NCI-H82 treated with DMSO at 0.1 percent for 48 hours (cell line): ENCODE results near the gene SLC34A2.

Experiments used
- DNase-seq: peaks from one replicate; lab custom pipeline; 2025; ENCODE audit not compliant: unreplicated experiment; lab: John Stamatoyannopoulos, UW

The SLC34A2 gene

DNA sequence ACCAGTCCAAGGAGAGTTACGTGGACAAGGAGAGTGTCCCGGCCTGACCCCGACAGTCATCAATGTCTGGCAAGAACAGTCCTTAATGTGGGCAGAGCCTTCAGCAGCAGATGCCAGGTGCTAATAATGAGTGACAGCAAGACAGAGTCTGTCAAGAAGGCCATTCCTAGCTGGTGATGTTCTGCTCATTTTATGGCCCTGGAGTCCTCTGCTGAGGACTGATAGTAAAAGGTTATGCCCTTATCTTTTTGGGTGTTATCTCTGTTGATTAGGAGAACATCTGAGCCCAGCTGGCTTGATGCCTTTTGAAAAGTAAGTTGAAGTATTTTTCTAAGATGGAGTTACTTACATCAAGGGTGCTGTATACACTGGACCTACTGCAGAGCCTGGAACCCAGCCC, 67.3 kb downstream of the SLC34A2 start:
- no peak for DNase-seq

DNA sequence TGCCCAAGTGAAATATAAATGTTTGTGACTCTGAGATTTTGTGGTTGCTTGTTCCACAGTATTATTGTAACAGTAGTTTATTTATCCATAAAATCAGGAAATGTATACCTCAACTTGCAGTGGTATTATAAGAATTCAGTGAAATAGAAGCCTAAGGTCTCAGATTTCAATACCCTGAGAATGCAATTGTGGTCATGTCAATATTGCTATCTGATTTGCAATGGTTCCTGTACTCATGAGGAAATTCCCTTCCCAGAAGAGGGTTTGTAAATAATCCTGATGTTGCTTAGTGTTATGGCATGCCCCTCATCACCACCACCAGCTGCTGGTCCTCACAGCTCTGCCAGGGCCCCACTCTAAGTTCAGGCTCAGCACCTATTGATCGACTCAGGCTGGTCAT, 67.8 kb downstream of the SLC34A2 start:
- DNase-seq: no peak

DNA sequence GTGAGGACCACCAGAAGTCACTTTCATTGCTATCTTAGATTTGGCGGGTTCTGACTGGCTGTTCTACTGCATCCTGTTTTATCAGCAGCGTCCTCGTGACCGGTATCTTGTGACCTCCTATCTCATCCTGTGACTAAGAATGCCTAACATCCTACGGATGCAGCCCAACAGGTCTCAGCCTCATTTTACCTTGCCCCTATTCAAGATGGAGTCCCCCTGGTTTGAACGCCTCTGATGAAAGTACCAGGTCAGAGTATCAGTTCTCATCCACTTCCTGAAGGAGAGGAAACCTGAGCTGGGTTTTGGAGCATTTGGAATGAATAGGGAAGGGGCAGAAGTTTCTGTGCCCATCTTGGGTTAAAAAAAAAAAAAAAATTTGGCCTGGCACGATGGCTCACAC, 70.2 kb downstream of the SLC34A2 start:
- DNase-seq: no peak

DNA sequence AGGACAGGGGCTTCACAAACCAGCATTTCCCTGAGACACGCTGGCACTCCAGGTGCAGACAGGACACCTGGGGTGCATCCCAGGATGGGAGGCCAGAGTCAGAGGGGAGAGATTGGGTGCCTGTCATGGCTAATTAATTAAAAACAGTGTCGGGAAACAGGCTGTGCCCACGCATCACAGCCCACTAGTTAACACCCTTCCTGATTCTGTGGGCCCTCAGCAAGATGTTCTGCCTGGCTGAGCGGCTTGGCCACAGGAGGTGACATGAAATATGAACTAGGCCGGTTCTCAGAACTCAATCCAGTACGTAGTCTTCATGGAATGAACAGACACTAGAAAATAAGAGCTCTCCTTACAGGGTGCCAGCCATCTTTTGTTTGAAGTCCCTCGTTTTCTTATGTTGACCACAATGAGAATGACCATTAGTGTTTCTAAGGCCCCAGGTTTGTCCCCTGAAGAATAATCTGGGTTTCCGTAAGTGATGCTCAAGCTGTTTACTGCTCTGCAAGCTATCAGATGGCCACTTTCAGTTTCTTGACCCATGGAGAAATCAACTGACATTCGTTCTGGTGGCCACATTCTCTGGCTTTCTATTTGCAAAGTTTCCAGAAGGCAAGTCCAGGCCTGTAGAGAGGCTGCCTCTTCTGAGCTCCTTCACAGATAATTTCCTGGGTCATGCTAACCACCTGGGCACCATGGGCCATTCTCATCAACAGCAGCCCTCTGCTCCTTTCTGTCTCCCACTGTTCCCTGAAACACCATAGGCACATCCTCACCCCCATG, 72.3 kb downstream of the SLC34A2 start:
- no peak for DNase-seq
